HG03439 (cell line): ENCODE measurements around the gene ARHGAP31.
A peak's percentile ranks its signal among the peaks of the same experiment; 100 is the strongest.
"Not testable (repeated sequence)": the region's sequence is repeated elsewhere in the genome, so short reads cannot be mapped to it uniquely, and the experiment has no call there.

Source experiments
- ATAC-seq: cut with Tn5 transposase; IDR thresholded peaks from one replicate; pipeline ENCODE4 v1.9.1; 2021; ENCODE audit warnings: mild to moderate bottlenecking, moderate library complexity; ENCODE audit not compliant: unreplicated experiment

Gene ARHGAP31

GRCh38 chr3:119343719-119344118, 49.5 kb downstream of the ARHGAP31 start:
- no peak for ATAC-seq

GRCh38 chr3:119346076-119346496, 51.9 kb downstream of the ARHGAP31 start:
- no peak for ATAC-seq

GRCh38 chr3:119347036-119347435, 52.9 kb downstream of the ARHGAP31 start:
- ATAC-seq = no peak

GRCh38 chr3:119349354-119350041, 55.3 kb downstream of the ARHGAP31 start:
- ATAC-seq = no peak

GRCh38 chr3:119350114-119350513, 55.9 kb downstream of the ARHGAP31 start:
- ATAC-seq = no peak

GRCh38 chr3:119351581-119351980, 57.4 kb downstream of the ARHGAP31 start:
- no peak for ATAC-seq

- ATAC-seq = peak; percentile 97
Measured at GRCh38 chr3:119352034-119352609, 57.9 kb downstream of the ARHGAP31 start.

- no peak for ATAC-seq
Measured at GRCh38 chr3:119352863-119353527, 58.8 kb downstream of the ARHGAP31 start.

- ATAC-seq = not testable (repeated sequence)
Measured at GRCh38 chr3:119355608-119356007, 61.4 kb downstream of the ARHGAP31 start.

- no peak for ATAC-seq
Measured at GRCh38 chr3:119356646-119357045, 62.5 kb downstream of the ARHGAP31 start.

- ATAC-seq = no peak
Measured at GRCh38 chr3:119357190-119357589, 63.0 kb downstream of the ARHGAP31 start.

- ATAC-seq = no peak
Measured at GRCh38 chr3:119359476-119360326, 65.5 kb downstream of the ARHGAP31 start.

- no peak for ATAC-seq
Measured at GRCh38 chr3:119360736-119361462, 66.7 kb downstream of the ARHGAP31 start.

- ATAC-seq = no peak
Measured at GRCh38 chr3:119362010-119362409, 67.8 kb downstream of the ARHGAP31 start.

GRCh38 chr3:119362940-119363725, 69.0 kb downstream of the ARHGAP31 start:
- ATAC-seq = no peak

- ATAC-seq = no peak
Measured at GRCh38 chr3:119364401-119364800, 70.2 kb downstream of the ARHGAP31 start.

GRCh38 chr3:119365418-119365817, 71.2 kb downstream of the ARHGAP31 start:
- no peak for ATAC-seq

GRCh38 chr3:119367000-119367399, 72.8 kb downstream of the ARHGAP31 start:
- ATAC-seq = no peak

- no peak for ATAC-seq
Measured at GRCh38 chr3:119368298-119368697, 74.1 kb downstream of the ARHGAP31 start.

- not testable (repeated sequence) for ATAC-seq
Measured at GRCh38 chr3:119371786-119372185, 77.6 kb downstream of the ARHGAP31 start.
